Loucy (cell line): ENCODE measurements around the gene MPI.

Experiments
- H2AFZ ChIP-seq: fragments of 200-600 bp; sonication (generic); 2 replicates; pipeline ENCODE4 v1.6.0; 2016; ENCODE audit warnings: antibody characterized with exemption, mild to moderate bottlenecking, low read length, moderate library complexity
- H3F3A ChIP-seq: fragments of 200-600 bp; 2 replicates; pipeline ENCODE4 v1.6.0; 2016; ENCODE audit warnings: antibody characterized with exemption, low read depth, mild to moderate bottlenecking
- H3K27me3 ChIP-seq: fragments of 200-600 bp; sonication (generic); 2 replicates; pipeline ENCODE4 v1.6.1; 2014; ENCODE audit warnings: low read length, mild to moderate bottlenecking; ENCODE audit not compliant: insufficient read depth, poor library complexity, severe bottlenecking
- H3K36me3 ChIP-seq: fragments of 200-600 bp; sonication (generic); 2 replicates; pipeline ENCODE4 v1.6.1; 2016; ENCODE audit warnings: low read length; ENCODE audit not compliant: insufficient read depth
- H3K4me1 ChIP-seq: fragments of 200-600 bp; sonication (generic); 2 replicates; pipeline ENCODE4 v1.5.1; 2014; ENCODE audit warnings: low read length, mild to moderate bottlenecking; ENCODE audit not compliant: insufficient read depth, poor library complexity, severe bottlenecking
- H3K4me2 ChIP-seq: fragments of 200-600 bp; sonication (generic); 2 replicates; pipeline ENCODE4 v1.6.0; 2014; ENCODE audit warnings: antibody characterized with exemption, low read length, low read depth, mild to moderate bottlenecking; ENCODE audit not compliant: poor library complexity, severe bottlenecking
- H3K4me3 ChIP-seq: fragments of 200-600 bp; sonication (generic); 2 replicates; pipeline ENCODE4 v1.5.1; 2014; ENCODE audit warnings: low read length, mild to moderate bottlenecking, mixed read lengths; ENCODE audit not compliant: poor library complexity, severe bottlenecking
- H3K79me2 ChIP-seq: fragments of 200-600 bp; sonication (generic); 2 replicates; pipeline ENCODE4 v1.6.1; 2014; ENCODE audit warnings: low read length; ENCODE audit not compliant: insufficient read depth
- H3K9ac ChIP-seq: fragments of 200-600 bp; sonication (generic); 2 replicates; pipeline ENCODE4 v1.6.0; 2014; ENCODE audit warnings: mild to moderate bottlenecking, low read depth, low read length, moderate library complexity; ENCODE audit not compliant: poor library complexity, severe bottlenecking
- H3K9me2 ChIP-seq: fragments of 200-600 bp; sonication (generic); replicated peaks from 2 replicates; pipeline ENCODE4 v1.6.1; 2016; ENCODE audit warnings: low read depth, low read length, mixed read lengths
- H3K9me3 ChIP-seq: fragments of 200-600 bp; sonication (generic); 2 replicates; pipeline ENCODE4 v1.6.1; 2014; ENCODE audit warnings: mild to moderate bottlenecking, antibody characterized with exemption, low read length, low read depth; ENCODE audit not compliant: insufficient read depth
- H4K20me1 ChIP-seq: fragments of 200-600 bp; sonication (generic); 2 replicates; pipeline ENCODE4 v1.6.0; 2014; ENCODE audit warnings: antibody characterized with exemption, low read length, mild to moderate bottlenecking; ENCODE audit not compliant: insufficient read depth, poor library complexity, severe bottlenecking
- EZH2phosphoT487 ChIP-seq: fragments of 200-600 bp; IDR thresholded peaks from 2 replicates; pipeline ENCODE4 v1.6.1; 2018; ENCODE audit warnings: antibody characterized with exemption, mild to moderate bottlenecking, moderate library complexity, borderline replicate concordance
- TF ChIP-seq, protein P1 (sequence below): fragments of 200-600 bp; sonication (generic); conservative IDR thresholded peaks from 2 replicates; pipeline ENCODE4 v1.5.1; 2014; ENCODE audit warnings: mild to moderate bottlenecking, antibody characterized with exemption, low read length

Gene MPI, protein sequence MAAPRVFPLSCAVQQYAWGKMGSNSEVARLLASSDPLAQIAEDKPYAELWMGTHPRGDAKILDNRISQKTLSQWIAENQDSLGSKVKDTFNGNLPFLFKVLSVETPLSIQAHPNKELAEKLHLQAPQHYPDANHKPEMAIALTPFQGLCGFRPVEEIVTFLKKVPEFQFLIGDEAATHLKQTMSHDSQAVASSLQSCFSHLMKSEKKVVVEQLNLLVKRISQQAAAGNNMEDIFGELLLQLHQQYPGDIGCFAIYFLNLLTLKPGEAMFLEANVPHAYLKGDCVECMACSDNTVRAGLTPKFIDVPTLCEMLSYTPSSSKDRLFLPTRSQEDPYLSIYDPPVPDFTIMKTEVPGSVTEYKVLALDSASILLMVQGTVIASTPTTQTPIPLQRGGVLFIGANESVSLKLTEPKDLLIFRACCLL

DNA sequence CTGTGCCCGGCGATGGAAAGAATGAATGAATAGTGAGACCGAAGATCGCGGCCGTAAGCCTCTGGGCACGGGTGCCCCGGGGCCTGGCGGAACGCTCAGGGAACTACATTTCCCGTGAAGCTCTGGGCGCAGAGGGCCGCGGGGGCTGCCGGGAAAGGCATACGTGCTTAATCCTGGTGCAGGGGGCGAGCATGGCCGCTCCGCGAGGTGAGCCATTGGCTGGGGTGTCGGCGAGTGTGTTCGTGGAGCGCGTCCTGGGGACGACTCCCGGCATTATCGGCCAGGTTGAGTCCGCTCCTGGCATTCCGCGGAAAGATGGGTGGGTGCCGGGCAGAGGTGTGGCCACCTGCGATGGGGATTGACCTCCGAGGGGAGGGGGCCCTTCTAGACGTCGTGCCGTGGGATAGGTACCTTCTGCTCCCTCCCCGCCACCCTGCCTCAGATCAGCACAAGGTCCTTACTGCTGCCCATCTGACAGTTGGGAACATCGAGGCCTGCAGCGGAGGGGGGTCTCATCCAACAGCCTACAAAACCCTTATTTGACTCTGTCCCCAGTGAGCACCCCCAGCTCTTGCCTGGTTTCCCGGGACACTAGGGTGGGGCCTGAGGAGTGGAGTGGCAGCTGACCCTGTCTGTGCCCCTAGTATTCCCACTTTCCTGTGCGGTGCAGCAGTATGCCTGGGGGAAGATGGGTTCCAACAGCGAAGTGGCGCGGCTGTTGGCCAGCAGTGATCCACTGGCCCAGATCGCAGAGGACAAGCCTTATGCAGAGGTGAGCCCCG lies at the start of gene MPI:
Gene MPI, plus strand, starts transcription at position 160 of the 782 bp plus-strand sequence. Its CDS starts 32 bp downstream, at position 192.
- Histone ChIP-seq H2AFZ (peak within 1 kb of the TSS; percentile 77), H4K20me1 (no peaks in the 10 kb centered on the region), H3K9me2 (no peaks in the 10 kb centered on the region), H3K4me2 (peak within 1 kb of the TSS; percentile 64), H3K36me3 (no peaks in the 10 kb centered on the region), H3K4me3 (peak within 1 kb of the TSS; percentile 85), H3K9ac (peak within 1 kb of the TSS; percentile 90), H3K79me2 (peaks cover 18% of the 10 kb centered on the region), H3K4me1 (peaks cover 19% of the 10 kb centered on the region), H3K9me3 (no peaks in the 10 kb centered on the region), H3K27me3 (no peaks in the 10 kb centered on the region), H3F3A (no peaks in the 10 kb centered on the region)
- no peak for TF ChIP-seq EZH2phosphoT487
- TF ChIP-seq, protein P1, sequence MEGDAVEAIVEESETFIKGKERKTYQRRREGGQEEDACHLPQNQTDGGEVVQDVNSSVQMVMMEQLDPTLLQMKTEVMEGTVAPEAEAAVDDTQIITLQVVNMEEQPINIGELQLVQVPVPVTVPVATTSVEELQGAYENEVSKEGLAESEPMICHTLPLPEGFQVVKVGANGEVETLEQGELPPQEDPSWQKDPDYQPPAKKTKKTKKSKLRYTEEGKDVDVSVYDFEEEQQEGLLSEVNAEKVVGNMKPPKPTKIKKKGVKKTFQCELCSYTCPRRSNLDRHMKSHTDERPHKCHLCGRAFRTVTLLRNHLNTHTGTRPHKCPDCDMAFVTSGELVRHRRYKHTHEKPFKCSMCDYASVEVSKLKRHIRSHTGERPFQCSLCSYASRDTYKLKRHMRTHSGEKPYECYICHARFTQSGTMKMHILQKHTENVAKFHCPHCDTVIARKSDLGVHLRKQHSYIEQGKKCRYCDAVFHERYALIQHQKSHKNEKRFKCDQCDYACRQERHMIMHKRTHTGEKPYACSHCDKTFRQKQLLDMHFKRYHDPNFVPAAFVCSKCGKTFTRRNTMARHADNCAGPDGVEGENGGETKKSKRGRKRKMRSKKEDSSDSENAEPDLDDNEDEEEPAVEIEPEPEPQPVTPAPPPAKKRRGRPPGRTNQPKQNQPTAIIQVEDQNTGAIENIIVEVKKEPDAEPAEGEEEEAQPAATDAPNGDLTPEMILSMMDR = no peak

DNA sequence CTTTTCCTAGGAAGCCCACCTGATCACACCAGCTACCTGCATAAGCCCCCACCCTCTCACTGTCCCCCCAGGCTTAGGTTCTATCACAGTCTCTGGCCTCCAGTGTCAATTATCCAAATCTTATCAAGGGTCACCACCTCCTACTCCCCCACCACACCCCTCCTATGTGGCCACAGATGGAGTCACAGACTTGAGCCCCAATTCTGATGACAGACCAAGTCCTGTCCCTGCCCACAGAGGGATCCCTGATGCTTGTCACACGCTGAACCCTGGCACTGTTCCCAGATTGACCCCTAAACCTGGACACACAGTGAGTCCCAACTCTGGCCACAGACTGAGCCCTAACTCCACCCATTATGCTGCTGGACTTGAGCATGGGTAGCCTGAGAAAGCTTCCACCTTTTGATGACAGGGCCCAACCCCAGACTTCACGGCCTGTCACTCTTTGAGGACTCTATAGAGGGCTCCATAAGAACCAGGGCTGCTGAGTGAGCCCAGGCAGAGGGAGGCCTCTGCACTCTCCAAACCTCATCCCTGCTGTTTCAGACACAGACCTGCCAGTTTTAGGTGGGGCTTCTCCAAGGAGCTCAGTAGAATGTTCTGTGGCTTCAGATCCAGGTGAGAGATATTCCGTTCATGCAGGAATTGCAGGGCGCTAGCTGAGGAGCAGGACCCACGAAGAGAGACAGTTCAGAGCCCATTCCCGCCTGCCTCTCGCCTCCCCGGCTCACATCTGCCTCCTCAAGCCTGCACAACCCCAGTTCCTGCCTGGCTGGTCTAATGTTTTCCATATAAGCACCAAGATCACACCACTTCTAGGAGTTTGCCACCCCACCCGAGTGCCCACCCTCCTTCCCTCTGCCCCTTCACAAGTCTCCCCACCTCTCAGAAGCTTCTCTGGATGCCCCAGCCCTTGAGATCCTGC lies 48.7 kb upstream of the MPI start:
- H3K27me3 ChIP-seq = no peaks in the 10 kb centered on the region
- peaks cover 3% of the 10 kb centered on the region; the same call in 1 of the 2 replicates for H3K36me3 ChIP-seq
- H3K4me3 ChIP-seq = peak overlapping the region; percentile 94
- no peaks in the 10 kb centered on the region for H3K9me3 ChIP-seq
- H2AFZ ChIP-seq = no peak overlapping the region
- H3F3A ChIP-seq = no peaks in the 10 kb centered on the region; the same call in 1 of the 2 replicates
- H3K9me2 ChIP-seq = no peaks in the 10 kb centered on the region
- H3K9ac ChIP-seq = peak overlapping the region; percentile 92
- TF ChIP-seq, protein P1 = 0 out of 2 replicates have a peak, but pooled peaks have one; percentile 9
- no peak for TF ChIP-seq EZH2phosphoT487
- peak overlapping the region; percentile 85 for H3K4me2 ChIP-seq
- H3K4me1 ChIP-seq = peaks cover 40% of the 10 kb centered on the region
- H4K20me1 ChIP-seq = peaks cover 3% of the 10 kb centered on the region
- peaks cover 21% of the 10 kb centered on the region for H3K79me2 ChIP-seq

DNA sequence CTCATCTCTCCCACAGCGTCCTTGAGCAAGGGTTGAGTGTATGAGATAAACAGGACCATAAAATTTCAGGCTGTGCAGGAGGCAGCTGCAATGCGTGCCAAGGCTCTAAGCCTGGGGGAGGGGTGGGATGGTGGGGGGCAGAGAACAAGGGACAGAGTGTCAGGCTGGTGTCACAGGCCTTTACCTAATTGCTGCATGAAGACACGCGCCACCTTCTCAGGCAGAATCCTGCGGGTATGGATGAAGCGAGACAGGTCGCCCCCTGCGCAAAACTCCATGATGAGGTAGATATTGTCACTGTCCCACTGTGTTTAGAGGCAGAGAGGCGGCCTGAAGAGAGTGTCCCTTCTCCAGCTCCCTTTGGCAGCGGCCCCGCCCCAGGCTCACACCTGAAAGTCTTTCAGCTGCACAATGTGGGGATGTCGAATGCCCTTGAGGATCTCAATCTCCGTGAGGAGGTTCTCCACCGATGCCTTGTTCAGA lies 47.9 kb upstream of the MPI start:
- peak overlapping the region; percentile 92 for H3K9ac ChIP-seq
- no peaks in the 10 kb centered on the region; the same call in 1 of the 2 replicates for H3F3A ChIP-seq
- peak overlapping the region; percentile 94 for H3K4me3 ChIP-seq
- H2AFZ ChIP-seq = no peak overlapping the region
- peak overlapping the region; percentile 85 for H3K4me2 ChIP-seq
- peaks cover 3% of the 10 kb centered on the region; the same call in 1 of the 2 replicates for H3K36me3 ChIP-seq
- peaks cover 21% of the 10 kb centered on the region for H3K79me2 ChIP-seq
- peaks cover 40% of the 10 kb centered on the region for H3K4me1 ChIP-seq
- TF ChIP-seq, protein P1 = no peak
- no peak for TF ChIP-seq EZH2phosphoT487
- no peaks in the 10 kb centered on the region for H3K27me3 ChIP-seq
- peaks cover 3% of the 10 kb centered on the region for H4K20me1 ChIP-seq
- no peaks in the 10 kb centered on the region for H3K9me2 ChIP-seq
- H3K9me3 ChIP-seq = no peaks in the 10 kb centered on the region
